Suprapubic skin (tissue), 3 donors: ENCODE data around the gene SULT1B1.

Experiments used
- CTCF ChIP-seq, 2 donors: fragments of 200-600 bp in 1 of 2; fragments of 450-650 bp in 1 of 2; sonication (generic) in 1 of 2; IDR thresholded peaks; one replicate each; pipeline ENCODE4 v1.5.1; 2016 to 2019; ENCODE audit warnings: antibody characterized with exemption in 2 of 2, mild to moderate bottlenecking in 1 of 2, moderate library complexity in 1 of 2
- POLR2A ChIP-seq, 2 donors: fragments of 450-650 bp; IDR thresholded peaks; one replicate each; pipeline ENCODE4 v1.6.1; 2017; ENCODE audit warnings: antibody characterized with exemption in 2 of 2, mild to moderate bottlenecking in 2 of 2, moderate library complexity in 2 of 2

GRCh38 chr4:69714086-69714485 lies 46.3 kb downstream of the SULT1B1 start:
- no peak for TF ChIP-seq CTCF (IDR thresholded peaks at IDR 0.05)
- TF ChIP-seq POLR2A (IDR thresholded peaks at IDR 0.05), result no peak
